ENCODE data around the gene ACOX1.

DNA sequence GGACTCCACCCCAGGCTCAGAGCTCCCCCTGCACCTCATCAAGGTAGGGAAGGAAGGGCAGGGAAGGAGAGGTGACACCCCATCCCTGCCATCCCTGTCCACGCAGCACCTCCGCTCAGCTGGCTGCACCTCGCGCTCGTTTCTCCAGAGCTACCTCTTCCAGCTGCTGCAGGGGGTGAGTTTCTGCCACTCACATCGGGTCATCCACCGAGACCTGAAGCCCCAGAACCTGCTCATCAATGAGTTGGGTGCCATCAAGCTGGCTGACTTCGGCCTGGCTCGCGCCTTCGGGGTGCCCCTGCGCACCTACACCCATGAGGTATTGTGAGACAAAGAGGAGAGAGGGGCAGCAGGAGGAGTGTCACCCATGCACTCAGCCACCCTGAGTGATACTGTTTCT, 23.1 kb upstream of the ACOX1 start:
- no peak for TF ChIP-seq CTCF (IDR thresholded peaks at IDR 0.05; ENCODE audit: borderline replicate concordance, extremely low read depth, low read length, poor library complexity, severe bottlenecking)
- TF ChIP-seq EZH2 (IDR thresholded peaks at IDR 0.05; ENCODE audit: borderline replicate concordance, low read depth, low read length, severe bottlenecking) = no peak
